GM23338 (cell line): ENCODE measurements around the gene DEXI. TPM values are rescaled to one million over a fixed set of nuclear protein-coding genes. Genes with fewer than 3 reads are reported as not detected.

Experiments
- ATAC-seq: fragments of 200-7000 bp; cut with Tn5 transposase; 3 replicates; pipeline ENCODE4 v1.9.1; 2020
- DNase-seq: peaks from one replicate; pipeline ENCODE4 v3.0.0-alpha.2; 2015; ENCODE audit warnings: low spot score
- H2AFZ ChIP-seq: fragments of 200-600 bp; sonication (generic); 2 replicates; pipeline ENCODE4 v1.8.0; 2016; ENCODE audit warnings: antibody characterized with exemption, mild to moderate bottlenecking, moderate library complexity
- H3F3A ChIP-seq: fragments of 200-600 bp; sonication (generic); replicated peaks from 2 replicates; pipeline ENCODE4 v1.8.0; 2017; ENCODE audit warnings: antibody characterized with exemption, mixed run types, low read depth
- H3K27ac ChIP-seq: fragments of 200-600 bp; sonication (generic); 2 replicates; pipeline ENCODE4 v1.6.1; 2016; ENCODE audit warnings: low read depth
- H3K27me3 ChIP-seq: fragments of 200-600 bp; sonication (generic); 2 replicates; pipeline ENCODE4 v1.8.0; 2016; ENCODE audit warnings: mild to moderate bottlenecking, mixed run types, moderate library complexity; ENCODE audit not compliant: insufficient read depth
- H3K36me3 ChIP-seq: fragments of 200-600 bp; sonication (generic); 2 replicates; pipeline ENCODE4 v1.8.0; 2016; ENCODE audit warnings: mild to moderate bottlenecking; ENCODE audit not compliant: insufficient read depth
- H3K4me1 ChIP-seq: fragments of 200-600 bp; sonication (generic); 2 replicates; pipeline ENCODE4 v1.8.0; 2016; ENCODE audit warnings: mild to moderate bottlenecking, moderate library complexity; ENCODE audit not compliant: insufficient read depth
- H3K4me2 ChIP-seq: fragments of 200-600 bp; sonication (generic); 2 replicates; pipeline ENCODE4 v1.7.1; 2017; ENCODE audit warnings: mixed run types
- H3K4me3 ChIP-seq: fragments of 200-600 bp; sonication (generic); 2 replicates; pipeline ENCODE4 v1.6.1; 2016; ENCODE audit warnings: mixed run types
- H3K79me2 ChIP-seq: fragments of 200-600 bp; sonication (generic); replicated peaks from 2 replicates; pipeline ENCODE4 v1.8.0; 2017; ENCODE audit warnings: mild to moderate bottlenecking; ENCODE audit not compliant: insufficient read depth
- H3K9me2 ChIP-seq: fragments of 200-600 bp; sonication (generic); 2 replicates; pipeline ENCODE4 v1.8.0; 2017; ENCODE audit not compliant: insufficient read depth
- H4K20me1 ChIP-seq: fragments of 200-600 bp; sonication (generic); replicated peaks from 2 replicates; pipeline ENCODE4 v1.8.0; 2017; ENCODE audit warnings: mild to moderate bottlenecking; ENCODE audit not compliant: insufficient read depth
- H3K27ac Mint-ChIP-seq: 2 replicates; pipeline ENCODE4 v1.8.0; 2020; ENCODE audit warnings: inconsistent platforms, mild to moderate bottlenecking, moderate library complexity, mixed read lengths
- H3K27me3 Mint-ChIP-seq: 3 replicates; pipeline ENCODE4 v1.8.0; 2022; ENCODE audit warnings: low read depth, mild to moderate bottlenecking, moderate library complexity, mixed read lengths, inconsistent platforms; ENCODE audit not compliant: insufficient read depth, poor library complexity
- H3K36me3 Mint-ChIP-seq: 3 replicates; pipeline ENCODE4 v1.8.0; 2021; ENCODE audit warnings: low read depth, mild to moderate bottlenecking, inconsistent platforms, moderate library complexity, mixed read lengths
- H3K4me1 Mint-ChIP-seq: 3 replicates; pipeline ENCODE4 v1.8.0; 2020; ENCODE audit warnings: mild to moderate bottlenecking, inconsistent platforms, mixed read lengths
- H3K4me3 Mint-ChIP-seq: 3 replicates; pipeline ENCODE4 v1.8.0; 2021; ENCODE audit warnings: moderate library complexity, mild to moderate bottlenecking, inconsistent platforms, mixed read lengths
- H3K9me3 Mint-ChIP-seq: 3 replicates; pipeline ENCODE4 v1.8.0; 2020; ENCODE audit warnings: moderate library complexity, mild to moderate bottlenecking, inconsistent platforms, mixed read lengths
- CTCF ChIP-seq, 2 experiments: fragments of 200-600 bp in 1 of 2; sonication (generic) in 1 of 2; conservative IDR thresholded peaks; 2 replicates each; pipeline versions ENCODE4 v1.5.1 to v1.6.1; 2016 to 2017; ENCODE audit warnings: antibody characterized with exemption in 2 of 2, low read depth in 2 of 2, mild to moderate bottlenecking in 2 of 2, moderate library complexity in 1 of 2
- ETS1 ChIP-seq: IDR thresholded peaks from 2 replicates; pipeline ENCODE4 v1.6.1; 2016; ENCODE audit warnings: antibody characterized with exemption
- EZH2phosphoT487 ChIP-seq: fragments of 200-600 bp; sonication (generic); IDR thresholded peaks from one replicate; pipeline ENCODE4 v1.8.1; 2018; ENCODE audit warnings: antibody characterized with exemption; ENCODE audit not compliant: unreplicated experiment
- NANOG ChIP-seq: IDR thresholded peaks from 2 replicates; pipeline ENCODE4 v1.6.1; 2016; ENCODE audit warnings: antibody characterized with exemption, borderline replicate concordance
- ZNF114 ChIP-seq: fragments of 250-450 bp; sonication (Bioruptor Pico); IDR thresholded peaks from 2 replicates; pipeline ENCODE4 v1.5.0; 2020; ENCODE audit warnings: mild to moderate bottlenecking, moderate library complexity
- polyA plus RNA-seq: library from polyadenylated mRNA; unstranded; fragments of >200 nt; fragmentation: Nextera tagmentation; extraction: Ambion mirVana; gene quantifications from 2 replicates; pipeline ENCODE4 v1.2.1, GENCODE V29; 2016
- total RNA-seq: library from RNA; depleted of rRNA; stranded (reverse); fragments of >200 nt; shearing (Covaris generic); gene quantifications from 2 replicates; pipeline ENCODE4 v1.2.3, GENCODE V29; 2014

DEXI gene
- total and polyA plus RNA-seq, 2 experiments from 2014 or later = 26.5 to 58.2 TPM

- H3K4me1 Mint-ChIP-seq = peaks cover 2% of the 10 kb centered on the region; the same call in 1 of the 3 replicates
- Histone ChIP-seq H3K79me2 (no peaks in the 10 kb centered on the region), H3F3A (no peaks in the 10 kb centered on the region), H3K9me2 (no peaks in the 10 kb centered on the region), H4K20me1 (no peaks in the 10 kb centered on the region), H3K4me2 (no peak overlapping the region), H3K27me3 (no peaks in the 10 kb centered on the region), H3K4me3 (no peak overlapping the region), H3K27ac (no peak overlapping the region), H3K36me3 (no peaks in the 10 kb centered on the region), H2AFZ (no peak overlapping the region), H3K4me1 (no peaks in the 10 kb centered on the region; the same call in 1 of the 2 replicates)
- H3K27ac Mint-ChIP-seq = no peak overlapping the region
- no peaks in the 10 kb centered on the region for H3K9me3 Mint-ChIP-seq
- H3K4me3 Mint-ChIP-seq = no peak overlapping the region
- H3K27me3 Mint-ChIP-seq = peaks cover 8% of the 10 kb centered on the region
- ATAC-seq = no peak
- 0 out of 3 replicates have a peak, but pooled peaks cover 3% of the 10 kb centered on the region for H3K36me3 Mint-ChIP-seq
- TF ChIP-seq NANOG = no peak
- DNase-seq = no peak
Measured at GRCh38 chr16:10921536-10922327, 20.5 kb downstream of the DEXI start.

- H3F3A ChIP-seq = no peaks in the 10 kb centered on the region
- Mint-ChIP-seq H3K4me1 (peaks cover 2% of the 10 kb centered on the region; the same call in 1 of the 3 replicates), H3K9me3 (no peaks in the 10 kb centered on the region), H3K4me3 (no peak overlapping the region), H3K27me3 (peaks cover 7% of the 10 kb centered on the region), H3K27ac (no peak overlapping the region), H3K36me3 (0 out of 3 replicates have a peak, but pooled peaks cover 3% of the 10 kb centered on the region)
- H3K4me3 ChIP-seq = no peak overlapping the region
- H3K9me2 ChIP-seq = no peaks in the 10 kb centered on the region
- no peak overlapping the region for H3K4me2 ChIP-seq
- no peaks in the 10 kb centered on the region for H4K20me1 ChIP-seq
- H3K4me1 ChIP-seq = no peaks in the 10 kb centered on the region; the same call in 1 of the 2 replicates
- DNase-seq (no peak), ATAC-seq (no peak)
- no peak for TF ChIP-seq EZH2phosphoT487
- no peak for TF ChIP-seq ETS1
- TF ChIP-seq CTCF (conservative IDR thresholded peaks at IDR 0.05; ENCODE audit: low read depth in 2 of 2) = no peak
- TF ChIP-seq ZNF114 (CRISPR knock-in tag) = no peak
- H3K27ac ChIP-seq = no peak overlapping the region
- no peaks in the 10 kb centered on the region for H3K36me3 ChIP-seq
- no peaks in the 10 kb centered on the region for H3K79me2 ChIP-seq
- H2AFZ ChIP-seq = no peak overlapping the region
- no peaks in the 10 kb centered on the region for H3K27me3 ChIP-seq
Measured at GRCh38 chr16:10920726-10921427, 21.4 kb downstream of the DEXI start.
